Coronary artery (tissue), 2 donors: ENCODE measurements around the gene CYTH3.
"Not testable (repeated sequence)": the region's sequence is repeated elsewhere in the genome, so short reads cannot be mapped to it uniquely, and the experiment has no call there.

Source experiments
- DNase-seq: peaks from one replicate; pipeline ENCODE4 v3.0.0-alpha.2; 2017; ENCODE audit warnings: low spot score
- H3K27ac ChIP-seq, 2 donors: fragments of 200-600 bp; sonication (generic); one replicate each; pipeline ENCODE4 v1.5.1; 2016 to 2019
- H3K4me3 ChIP-seq: fragments of 200-600 bp; sonication (generic); 2 replicates; pipeline ENCODE4 v1.5.1; 2016; ENCODE audit warnings: mild to moderate bottlenecking, moderate library complexity
- CTCF ChIP-seq: fragments of 200-600 bp; sonication (generic); IDR thresholded peaks from one replicate; pipeline ENCODE4 v1.5.1; 2019; ENCODE audit warnings: antibody characterized with exemption

Gene CYTH3

GRCh38 chr7:6307762-6308161 is 35.3 kb upstream of the CYTH3 start:
- TF ChIP-seq CTCF, result no peak
- Histone ChIP-seq H3K27ac (no peak overlapping the region), H3K4me3 (no peak overlapping the region)
- DNase-seq, result no peak

GRCh38 chr7:6306471-6306870 is 34.0 kb upstream of the CYTH3 start:
- Histone ChIP-seq H3K4me3 (no peak overlapping the region), H3K27ac (no peak overlapping the region)
- no peak for DNase-seq
- TF ChIP-seq CTCF, result no peak

GRCh38 chr7:6305330-6305729 is 32.9 kb upstream of the CYTH3 start:
- DNase-seq, result no peak
- Histone ChIP-seq H3K4me3 (no peak overlapping the region), H3K27ac (no peak overlapping the region)
- TF ChIP-seq CTCF, result no peak

- H3K4me3 ChIP-seq, DNase-seq, H3K27ac ChIP-seq: not testable (repeated sequence)
Observed at GRCh38 chr7:6301446-6301845, 29.0 kb upstream of the CYTH3 start.

GRCh38 chr7:6299774-6300173 is 27.4 kb upstream of the CYTH3 start:
- Histone ChIP-seq H3K4me3 (no peak overlapping the region), H3K27ac (no peak overlapping the region)
- no peak for TF ChIP-seq CTCF
- no peak for DNase-seq

- TF ChIP-seq CTCF, result no peak
- no peak overlapping the region for H3K27ac ChIP-seq
- H3K4me3 ChIP-seq, result no peak overlapping the region
- DNase-seq, result no peak
Observed at GRCh38 chr7:6294839-6295238, 22.4 kb upstream of the CYTH3 start.

- Histone ChIP-seq H3K27ac (no peak overlapping the region), H3K4me3 (no peak overlapping the region)
- DNase-seq, result no peak
- TF ChIP-seq CTCF, result no peak
Observed at GRCh38 chr7:6293202-6293601, 20.8 kb upstream of the CYTH3 start.

- not testable (repeated sequence) for H3K27ac ChIP-seq, DNase-seq, H3K4me3 ChIP-seq
Observed at GRCh38 chr7:6291941-6292340, 19.5 kb upstream of the CYTH3 start.
